ENCODE results near the gene CMTM4.

GRCh38 chr16:66678337-66678736, 18.2 kb downstream of the CMTM4 start:
- no peak for TF ChIP-seq EZH2phosphoT487 (IDR thresholded peaks at IDR 0.05; ENCODE audit: unreplicated experiment)
- TF ChIP-seq CTCF (conservative IDR thresholded peaks at IDR 0.05; ENCODE audit: low read depth in 2 of 2) = no peak
- no peak for TF ChIP-seq POLR2AphosphoS5 (IDR thresholded peaks at IDR 0.05; ENCODE audit: low read depth)
- no peak for TF ChIP-seq EZH2 (IDR thresholded peaks at IDR 0.05; ENCODE audit: low read depth, unreplicated experiment)

Measured in GM23338 (cell line).